GM21528 (cell line): ENCODE measurements around the gene C2CD4C.
"Not testable (repeated sequence)": the region's sequence is repeated elsewhere in the genome, so short reads cannot be mapped to it uniquely, and the experiment has no call there.

Experiments
- ATAC-seq: cut with Tn5 transposase; IDR thresholded peaks from one replicate; pipeline ENCODE4 v1.9.1; 2021; ENCODE audit warnings: mild to moderate bottlenecking, moderate library complexity; ENCODE audit not compliant: unreplicated experiment, low FRiP score

Gene C2CD4C

DNA sequence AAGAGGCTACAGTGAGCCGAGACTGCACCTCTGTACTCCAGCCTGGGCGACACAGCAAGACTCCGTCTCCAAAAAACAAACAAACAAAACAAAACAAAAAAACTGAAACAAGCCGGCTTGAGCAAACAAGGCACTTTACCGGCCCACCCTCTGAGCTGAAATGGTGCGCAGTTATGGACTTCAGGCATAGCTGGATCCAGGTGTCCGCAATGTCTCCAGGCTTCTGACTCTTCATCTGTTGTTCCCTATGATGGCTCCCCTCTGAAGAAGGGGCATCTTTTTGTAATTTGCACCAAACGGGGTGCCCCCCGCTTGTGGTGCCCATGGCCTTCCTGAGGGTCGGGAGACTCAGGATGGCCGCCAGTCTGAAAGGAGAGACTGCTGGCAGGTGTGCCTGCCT lies 6.2 kb downstream of the C2CD4C start:
- ATAC-seq: no peak

DNA sequence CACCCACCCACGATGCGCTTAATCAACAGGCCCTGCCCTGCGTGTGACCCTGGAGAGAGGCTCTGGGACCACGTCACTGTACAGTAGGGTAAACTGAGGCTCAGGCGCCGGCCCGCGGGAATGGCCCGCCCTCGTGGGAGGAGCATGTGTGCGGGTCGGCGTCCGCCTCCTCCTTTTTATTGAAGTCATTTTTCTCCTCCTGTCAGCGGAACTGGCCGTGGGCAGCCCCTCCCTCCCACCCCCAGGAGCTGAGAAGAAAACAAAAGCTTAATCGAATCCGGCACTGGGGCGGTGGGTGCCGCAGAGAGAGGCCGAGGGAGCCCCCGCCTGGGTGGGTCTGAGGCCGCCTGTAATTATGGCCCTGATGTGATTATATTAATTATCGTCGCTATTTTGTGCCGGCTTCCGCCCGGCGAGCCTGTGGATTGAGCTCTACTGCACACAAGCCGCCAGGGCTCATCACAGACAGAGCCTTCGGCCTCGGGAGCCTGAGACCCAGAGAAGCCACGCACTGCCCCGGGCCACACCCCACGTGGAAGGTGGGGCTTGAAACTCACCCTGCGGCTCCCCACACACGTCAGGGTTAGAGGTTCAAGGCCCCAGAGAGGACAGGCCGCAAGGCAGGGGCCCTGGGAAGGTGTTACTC lies 7.0 kb downstream of the C2CD4C start:
- ATAC-seq: no peak

DNA sequence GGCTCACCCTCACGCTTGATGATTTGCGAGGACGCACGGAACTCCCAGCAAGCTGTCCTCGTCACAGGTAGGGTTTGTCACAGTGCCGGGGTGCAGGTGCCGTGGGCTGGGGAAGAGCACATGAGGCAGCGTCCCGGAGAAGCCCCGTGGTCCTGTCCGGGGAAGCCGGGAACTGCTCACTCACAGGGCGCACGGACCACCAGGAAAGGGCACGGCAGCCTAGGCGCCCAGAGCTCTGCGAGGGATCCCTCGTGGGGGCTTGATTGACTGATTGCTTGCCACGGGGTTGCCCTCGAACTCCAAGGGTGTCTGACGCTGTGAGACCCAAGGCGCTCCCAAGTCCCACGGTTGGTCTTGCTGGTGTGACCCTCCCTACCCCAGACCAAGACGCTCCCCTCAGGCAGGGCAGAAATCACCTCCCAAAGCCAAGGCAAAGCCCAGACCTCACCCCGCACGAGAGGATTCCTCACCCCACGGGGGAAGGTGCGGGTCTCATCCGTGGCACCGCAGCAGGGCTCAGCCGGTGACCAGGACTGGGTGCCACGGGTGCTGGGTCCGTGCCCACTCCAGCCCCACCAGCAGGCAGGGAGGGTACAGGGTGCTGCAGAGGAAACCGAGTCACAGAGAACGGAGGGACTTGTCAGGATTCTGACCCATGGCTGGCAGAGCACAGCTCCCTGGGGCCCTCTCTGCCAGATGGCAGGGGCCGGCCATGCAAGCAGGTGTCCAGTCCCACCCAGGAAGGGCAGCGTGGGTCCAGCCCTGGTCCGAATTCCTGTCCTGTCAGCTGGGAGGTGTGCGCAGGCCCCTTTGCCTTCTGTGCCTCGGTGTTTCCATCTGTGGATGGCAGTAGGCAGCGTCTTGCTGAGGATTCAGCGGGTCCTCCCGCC lies 7.7 kb downstream of the C2CD4C start:
- ATAC-seq: no peak

DNA sequence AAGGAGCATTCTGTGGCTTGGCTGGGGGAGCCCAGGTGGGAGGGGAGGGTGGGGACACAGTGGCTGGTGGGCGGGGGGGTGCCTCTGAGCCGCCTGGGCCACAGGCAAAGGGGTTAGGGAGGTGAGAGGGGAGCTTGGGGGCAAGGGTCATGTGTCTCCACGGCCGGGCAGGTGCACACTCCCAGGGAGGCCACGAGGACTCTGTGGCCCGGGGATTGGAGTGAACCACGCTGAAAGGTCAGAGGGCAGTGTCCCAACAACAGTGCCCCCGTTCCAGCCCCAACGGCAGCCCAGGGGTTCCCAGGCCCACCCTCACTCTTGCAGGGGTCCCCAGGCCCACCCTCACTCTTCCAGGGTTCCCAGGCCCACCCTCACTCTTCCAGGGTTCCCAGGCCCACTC lies 9.6 kb downstream of the C2CD4C start:
- no peak for ATAC-seq

DNA sequence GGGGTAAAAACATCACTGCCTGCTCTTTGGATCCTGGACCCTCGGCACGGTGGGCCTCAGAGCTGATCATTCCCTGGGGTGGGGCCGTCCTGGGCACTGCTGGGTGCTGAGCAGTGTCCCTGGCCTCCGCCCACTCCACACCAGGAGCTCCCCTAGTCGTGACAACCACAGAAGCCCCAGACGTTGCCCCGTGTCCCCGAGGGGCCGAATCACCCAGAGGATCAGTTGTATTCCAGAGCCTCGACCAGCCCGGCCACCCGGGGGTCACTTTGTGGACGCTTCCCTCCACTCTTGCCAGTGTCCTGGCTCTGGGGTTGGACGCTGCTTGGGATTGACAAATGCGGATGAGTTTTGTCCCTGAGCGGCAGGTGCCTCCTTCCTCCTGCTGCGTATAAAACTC lies 10.2 kb downstream of the C2CD4C start:
- no peak for ATAC-seq

DNA sequence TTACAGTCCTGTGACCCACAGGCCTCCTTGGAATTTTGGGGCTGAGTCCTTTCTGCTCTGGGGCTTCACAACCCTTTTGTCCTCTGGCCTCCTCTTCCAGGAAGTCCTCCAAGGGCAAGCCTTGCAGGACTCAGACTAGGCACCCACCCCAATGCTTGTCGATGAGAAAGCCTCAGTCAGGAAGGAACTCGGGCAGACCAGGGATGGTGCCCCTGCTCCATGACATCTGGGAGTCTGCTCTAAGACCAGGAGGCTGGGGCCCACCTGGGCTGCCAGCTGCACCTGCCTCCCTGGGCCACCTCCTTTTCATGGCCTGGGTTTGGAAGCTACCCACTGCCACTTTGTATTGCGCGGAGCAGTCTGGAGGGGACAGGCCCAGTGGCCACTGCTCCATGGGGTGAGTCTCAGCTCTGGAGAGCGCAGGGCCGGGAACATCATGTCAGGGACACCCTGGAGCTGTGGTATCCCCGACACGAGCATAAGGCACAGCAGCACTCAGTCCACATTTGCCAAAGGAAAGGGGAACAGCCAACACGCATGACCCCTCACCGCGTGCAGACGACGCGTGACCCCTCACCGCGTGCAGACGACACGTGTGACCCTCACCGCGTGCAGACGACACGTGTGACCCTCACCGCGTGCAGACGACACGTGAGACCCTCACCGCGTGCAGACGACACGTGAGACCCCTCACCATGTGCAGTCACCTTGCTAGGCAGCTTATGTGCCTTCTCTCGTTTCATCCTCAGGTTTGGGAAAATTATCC lies 10.8 kb downstream of the C2CD4C start:
- ATAC-seq: no peak

DNA sequence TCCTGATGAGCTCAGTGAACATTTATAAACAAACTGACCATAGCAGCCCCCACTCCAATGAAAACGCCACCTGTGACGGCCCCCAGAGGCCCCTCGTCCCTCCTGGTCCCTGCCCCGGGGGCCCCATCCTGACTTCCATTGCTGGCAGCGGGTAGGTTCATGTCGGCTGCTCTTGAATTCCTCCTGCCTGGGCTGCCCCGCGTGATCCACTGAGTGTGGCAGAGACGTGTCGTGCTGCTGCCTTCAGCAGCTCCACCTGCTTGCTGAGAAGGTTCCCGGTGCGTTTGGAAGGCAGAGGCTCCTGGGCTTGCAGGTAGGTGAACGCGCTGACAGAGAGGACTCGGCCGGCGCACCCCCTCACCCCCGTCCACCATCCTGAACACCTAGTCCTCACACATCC lies 11.6 kb downstream of the C2CD4C start:
- ATAC-seq: no peak

DNA sequence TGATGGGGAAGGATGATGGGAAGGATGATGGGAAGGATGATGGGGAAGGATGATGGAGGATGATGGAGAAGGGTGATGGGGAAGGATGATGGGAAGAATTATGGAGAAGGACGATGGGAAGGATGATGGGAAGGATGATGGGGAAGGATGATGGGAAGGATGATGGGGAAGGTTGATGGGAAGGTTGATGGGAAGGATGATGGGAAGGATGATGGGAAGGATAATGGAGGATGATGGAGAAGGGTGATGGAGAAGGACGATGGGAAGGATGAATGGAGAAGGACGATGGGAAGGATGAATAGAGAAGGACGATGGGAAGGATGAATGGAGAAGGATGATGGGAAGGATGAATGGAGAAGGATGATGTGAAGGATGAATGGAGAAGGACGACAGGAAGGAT lies 13.5 kb downstream of the C2CD4C start:
- ATAC-seq: no peak

DNA sequence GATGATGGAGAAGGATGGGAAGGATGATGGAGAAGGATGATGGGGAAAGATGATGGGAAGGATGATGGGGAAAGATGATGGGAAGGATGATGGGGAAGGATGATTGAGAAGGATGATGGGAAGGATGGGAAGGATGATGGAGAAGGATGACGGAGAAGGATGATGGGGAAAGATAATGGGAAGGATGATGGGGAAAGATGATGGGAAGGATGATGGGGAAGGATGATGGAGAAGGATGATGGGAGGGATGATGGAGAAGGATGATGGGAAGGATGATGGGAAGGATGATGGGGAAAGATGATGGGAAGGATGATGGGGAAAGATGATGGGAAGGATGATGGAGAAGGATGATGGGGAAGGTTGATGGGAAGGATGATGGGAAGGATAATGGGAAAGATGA lies 14.1 kb downstream of the C2CD4C start:
- not testable (repeated sequence) for ATAC-seq

DNA sequence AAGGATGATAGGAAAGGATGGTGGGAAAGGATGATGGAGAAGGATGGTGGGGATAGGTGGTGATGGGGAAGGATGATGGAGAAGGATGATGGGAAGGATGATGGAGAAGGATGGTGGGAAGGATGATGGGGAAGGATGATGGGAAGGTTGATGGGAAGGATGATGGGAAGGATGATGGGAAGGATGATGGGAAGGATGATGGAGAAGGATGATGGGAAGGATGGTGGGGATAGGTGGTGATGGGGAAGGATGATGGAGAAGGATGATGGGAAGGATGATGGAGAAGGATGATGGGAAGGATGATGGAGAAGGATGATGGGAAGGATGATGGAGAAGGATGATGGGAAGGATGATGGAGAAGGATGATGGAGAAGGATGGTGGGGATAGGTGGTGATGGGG lies 15.4 kb downstream of the C2CD4C start:
- ATAC-seq: not testable (repeated sequence)

DNA sequence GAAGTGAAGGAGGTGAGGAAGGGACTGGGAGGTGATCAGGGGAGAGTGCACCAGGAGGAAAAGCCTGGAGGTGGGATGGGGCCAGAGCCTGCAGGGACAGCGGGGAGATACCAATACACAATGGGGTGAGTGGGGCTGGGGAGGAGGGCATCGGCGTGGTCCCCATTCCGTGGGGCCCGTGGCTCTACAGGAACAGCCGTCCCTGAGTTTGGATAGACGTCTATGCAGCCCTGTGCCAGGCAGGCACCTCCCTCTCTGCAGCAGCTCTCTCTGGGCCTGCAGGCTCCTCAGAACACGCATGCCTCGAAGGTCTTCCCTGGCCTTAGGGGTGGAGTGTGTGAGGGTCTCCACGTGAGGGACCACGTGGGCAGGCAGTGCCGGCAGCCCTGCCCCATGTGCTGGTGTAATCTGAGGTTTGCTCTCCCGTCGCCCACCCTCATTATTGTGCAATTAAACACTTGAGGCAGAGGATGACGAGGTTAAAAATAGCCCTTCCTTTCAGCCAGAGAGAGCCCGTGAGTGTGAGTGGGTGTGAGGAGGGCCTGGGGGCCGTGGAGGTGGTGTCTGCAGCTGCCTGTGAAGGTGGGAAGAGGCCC lies 16.5 kb downstream of the C2CD4C start:
- ATAC-seq: no peak

DNA sequence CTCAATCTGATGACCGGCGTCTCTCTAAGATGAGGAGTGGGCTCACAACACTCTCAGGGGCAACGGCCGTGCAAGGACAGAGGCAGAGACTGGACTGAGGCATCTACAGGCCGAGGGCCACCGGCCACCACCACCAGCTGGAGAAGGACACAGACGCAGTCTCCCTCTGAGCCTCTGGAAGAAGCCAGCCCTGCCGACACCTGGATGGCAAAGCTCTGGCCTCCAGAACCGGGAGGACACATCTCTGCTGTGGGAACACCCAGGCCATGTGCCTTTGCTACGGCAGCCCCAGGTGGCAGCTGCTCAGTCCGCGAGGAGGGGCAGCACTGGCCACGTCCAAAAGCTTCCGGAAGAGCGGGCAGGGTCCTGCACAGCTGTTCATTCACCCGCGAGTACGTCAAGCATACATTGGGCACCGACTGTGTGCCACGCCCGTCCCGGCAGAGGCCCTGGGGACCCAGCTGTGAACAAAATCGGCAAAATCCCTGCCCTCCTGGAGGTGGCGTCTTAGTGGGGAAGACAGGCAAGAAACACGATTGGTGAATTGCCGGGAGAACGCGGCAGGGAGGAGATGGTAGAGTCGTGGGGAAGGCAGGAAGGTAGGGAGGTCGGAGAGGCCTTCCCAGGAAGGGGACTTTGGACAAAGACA lies 17.1 kb downstream of the C2CD4C start:
- no peak for ATAC-seq

DNA sequence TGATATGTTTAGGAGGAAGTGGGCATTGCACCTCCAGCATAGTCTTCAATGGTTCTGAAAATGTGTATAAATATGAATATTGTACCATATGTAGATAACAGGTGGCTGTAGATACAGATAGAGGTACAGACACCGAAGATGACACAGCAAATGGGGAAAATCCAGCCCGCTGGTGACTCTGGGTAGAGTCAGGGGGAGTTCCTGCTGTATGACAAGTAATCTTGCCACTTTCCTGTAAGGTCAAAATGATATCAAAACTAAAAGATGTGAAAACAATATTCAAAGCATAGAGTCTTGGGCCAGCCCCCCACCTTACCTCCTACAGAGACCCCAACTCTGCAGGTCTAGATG lies 17.8 kb downstream of the C2CD4C start:
- no peak for ATAC-seq

DNA sequence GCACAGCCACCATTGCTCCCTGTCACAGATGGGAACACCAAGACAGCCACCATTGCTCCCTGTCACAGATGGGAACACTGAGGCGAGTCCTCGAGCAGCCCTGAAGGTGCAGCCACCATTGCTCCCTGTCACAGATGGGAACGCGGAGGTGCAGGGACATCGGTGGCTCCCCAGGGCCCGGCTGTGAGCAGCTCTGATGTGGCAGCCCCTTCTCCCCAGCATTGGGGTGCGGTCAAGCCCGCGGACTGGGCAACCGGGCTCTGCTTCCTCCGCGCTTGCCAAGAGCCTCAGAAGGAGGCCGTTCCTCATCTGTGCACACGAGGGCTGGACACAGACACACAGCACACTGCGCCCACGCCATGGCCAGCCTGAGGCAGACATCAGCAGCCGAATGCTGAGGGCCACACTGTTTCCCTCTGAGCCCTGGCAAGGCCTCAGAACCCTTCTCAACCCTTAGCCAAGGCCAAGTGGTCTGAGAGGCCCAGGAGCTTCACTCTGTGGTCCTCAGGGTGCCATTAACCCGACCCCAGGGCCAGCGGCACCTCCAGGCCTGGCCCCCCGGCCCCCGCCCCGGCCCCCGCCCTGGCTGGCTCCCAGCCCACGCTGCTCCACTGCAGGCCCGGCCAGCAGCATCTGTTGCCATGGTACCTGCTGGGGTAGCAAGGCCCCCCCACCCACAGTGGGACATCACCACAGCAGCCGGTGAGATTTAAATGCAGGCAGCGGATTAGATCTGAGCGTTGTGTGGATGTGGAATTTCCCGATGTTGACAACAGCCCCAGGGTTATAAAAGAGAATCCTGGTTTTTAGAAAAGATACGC lies 18.4 kb downstream of the C2CD4C start:
- no peak for ATAC-seq

DNA sequence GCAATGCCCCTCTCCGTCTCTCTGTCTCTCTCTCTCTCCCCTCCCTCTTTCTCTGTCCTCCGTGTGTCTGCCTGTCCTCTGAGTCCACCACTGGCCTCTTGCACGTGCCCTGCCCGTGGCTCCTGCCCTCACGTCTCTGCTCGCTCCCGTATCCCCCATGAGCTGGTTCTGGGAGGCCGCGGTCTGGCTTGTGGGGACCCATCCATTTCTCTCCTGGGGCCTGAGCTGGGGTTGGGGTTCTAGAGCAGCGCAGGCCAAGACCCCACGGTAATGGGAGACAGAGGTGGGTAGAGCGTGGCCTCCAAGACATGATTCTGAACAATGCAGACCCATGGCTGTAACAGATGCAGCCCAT lies 19.0 kb downstream of the C2CD4C start:
- no peak for ATAC-seq

DNA sequence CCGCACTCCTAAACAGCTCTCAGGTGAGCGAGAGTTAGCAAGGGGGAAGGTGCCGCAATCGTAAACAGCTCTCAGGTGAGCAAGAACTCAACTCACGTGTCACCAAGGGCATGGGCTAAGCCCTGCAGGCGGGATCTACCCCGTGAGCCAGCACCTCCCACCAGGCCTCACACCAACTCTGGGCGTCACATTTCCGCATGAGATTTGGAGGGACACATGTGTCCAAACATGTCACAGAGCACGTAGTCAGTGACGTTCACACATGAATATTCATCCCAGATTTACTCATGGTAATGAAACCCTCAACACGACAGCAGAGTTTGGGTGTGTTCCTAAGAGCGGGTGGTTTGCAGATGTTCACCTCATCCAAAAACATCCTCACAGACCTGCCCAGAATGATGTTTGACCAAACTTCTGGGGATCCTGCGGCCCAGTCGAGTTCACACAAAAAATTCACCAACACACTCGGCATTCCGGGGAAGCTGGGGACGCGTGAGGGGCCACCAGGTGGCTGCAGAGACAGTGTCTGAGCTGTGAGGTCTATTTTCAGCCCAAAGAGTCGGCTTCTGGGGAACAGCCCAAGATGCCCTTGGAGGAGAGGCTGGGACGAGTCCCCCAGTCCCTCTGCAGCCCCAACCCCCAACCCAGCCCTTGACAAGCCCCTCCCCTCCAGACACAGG lies 19.6 kb downstream of the C2CD4C start:
- ATAC-seq: no peak

DNA sequence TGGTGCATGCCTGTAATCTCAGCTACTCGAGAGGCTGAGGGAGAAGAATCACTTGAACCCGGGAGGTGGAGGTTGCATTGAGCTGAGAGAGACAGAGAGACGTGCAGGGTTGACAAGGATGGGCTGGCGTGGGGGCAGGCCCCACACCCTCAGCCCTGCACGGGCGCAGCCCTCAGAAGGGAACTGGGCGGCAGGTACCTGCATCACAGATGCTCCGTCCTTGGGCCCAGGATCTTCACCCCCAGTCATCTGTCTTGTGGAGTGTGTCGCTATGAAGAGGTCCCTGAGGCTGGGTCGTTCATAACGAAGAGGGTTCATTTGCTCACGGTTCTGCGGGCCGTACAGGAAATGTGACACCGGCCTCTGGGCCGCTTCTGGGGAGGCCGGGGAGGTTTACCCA lies 20.3 kb downstream of the C2CD4C start:
- no peak for ATAC-seq

DNA sequence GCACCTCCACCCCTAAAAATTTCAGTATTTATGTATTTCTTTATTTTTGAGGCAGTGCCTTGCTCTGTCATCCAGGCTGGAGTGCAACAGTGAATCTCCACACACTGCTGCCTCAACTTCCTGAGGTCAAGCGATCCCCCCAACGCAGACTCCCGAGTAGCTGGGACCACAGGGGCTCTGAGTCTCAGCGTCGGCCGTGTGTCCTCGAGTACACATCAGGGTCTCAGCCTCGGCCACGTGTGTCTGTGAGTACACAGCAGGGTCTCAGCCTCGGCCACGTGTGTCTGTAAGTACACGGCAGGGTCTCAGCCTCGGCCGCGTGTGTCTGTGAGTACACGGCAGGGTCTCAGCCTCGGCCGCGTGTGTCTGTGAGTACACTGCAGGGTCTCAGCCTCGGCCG lies 21.2 kb downstream of the C2CD4C start:
- ATAC-seq: no peak

DNA sequence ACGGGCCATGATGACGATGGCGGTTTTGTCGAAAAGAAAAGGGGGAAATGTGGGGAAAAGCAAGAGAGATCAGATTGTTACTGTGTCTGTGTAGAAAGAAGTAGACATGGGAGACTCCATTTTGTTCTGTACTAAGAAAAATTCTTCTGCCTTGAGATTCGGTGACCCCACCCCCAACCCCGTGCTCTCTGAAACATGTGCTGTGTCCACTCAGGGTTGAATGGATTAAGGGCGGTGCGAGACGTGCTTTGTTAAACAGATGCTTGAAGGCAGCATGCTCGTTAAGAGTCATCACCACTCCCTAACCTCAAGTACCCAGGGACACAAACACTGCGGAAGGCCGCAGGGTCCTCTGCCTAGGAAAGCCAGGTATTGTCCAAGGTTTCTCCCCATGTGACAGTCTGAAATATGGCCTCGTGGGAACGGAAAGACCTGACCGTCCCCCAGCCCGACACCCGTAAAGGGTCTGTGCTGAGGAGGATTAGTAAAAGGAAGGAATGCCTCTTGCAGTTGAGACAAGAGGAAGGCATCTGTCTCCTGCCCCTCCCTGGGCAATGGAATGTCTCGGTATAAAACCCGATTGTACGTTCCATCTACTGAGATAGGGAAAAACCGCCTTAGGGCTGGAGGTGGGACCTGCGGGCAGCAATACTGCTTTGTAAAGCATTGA lies 22.2 kb downstream of the C2CD4C start:
- ATAC-seq: not testable (repeated sequence)
